SH-SY5Y (cell line): ENCODE results near the gene INHBC.

Source experiments
- GATA2 ChIP-seq: IDR thresholded peaks from 2 replicates; pipeline ENCODE4 v1.6.1; 2011; ENCODE audit warnings: mild to moderate bottlenecking, low read depth, low read length
- GATA3 ChIP-seq: IDR thresholded peaks from 2 replicates; pipeline ENCODE4 v1.6.1; 2011; ENCODE audit warnings: low read depth, mild to moderate bottlenecking, low read length, moderate library complexity

GRCh38 chr12:57471661-57472060 is 37.1 kb downstream of the INHBC start:
- TF ChIP-seq GATA2 (no peak), GATA3 (no peak)
